Measurements from ENCODE around the gene SLC27A5.

GRCh38 chr19:58450856-58451357 lies 60.9 kb downstream of the SLC27A5 start:
- no peak for TF ChIP-seq CTCF (IDR thresholded peaks at IDR 0.05 in 8 of 11, conservative IDR thresholded peaks at IDR 0.05 in 3 of 11)
- TF ChIP-seq POLR2A (IDR thresholded peaks at IDR 0.05): no peak
